H9 (cell line): Measurements from ENCODE around the gene LMOD1. TPM values are rescaled to one million over a fixed set of nuclear protein-coding genes. Genes with fewer than 3 reads are reported as not detected.

Source experiments
- DNase-seq: peaks from one replicate; pipeline ENCODE4 v3.0.0-alpha.2; 2017
- H2AFZ ChIP-seq: one replicate; pipeline ENCODE4 v1.6.1; 2013; ENCODE audit warnings: mild to moderate bottlenecking, low read length, control low read depth, moderate library complexity
- H2AK5ac ChIP-seq: 2 replicates; pipeline ENCODE4 v1.6.1; 2013; ENCODE audit warnings: low read length, control low read depth, mixed read lengths; ENCODE audit not compliant: insufficient read length
- H2BK120ac ChIP-seq: one replicate; pipeline ENCODE4 v1.6.1; 2013; ENCODE audit warnings: low read depth, mild to moderate bottlenecking, low read length, control low read depth, inconsistent platforms; ENCODE audit not compliant: poor library complexity, severe bottlenecking
- H2BK12ac ChIP-seq: 2 replicates; pipeline ENCODE4 v1.6.1; 2013; ENCODE audit warnings: low read length, control low read depth, mixed read lengths, low read depth; ENCODE audit not compliant: insufficient read length
- H2BK15ac ChIP-seq: 2 replicates; pipeline ENCODE4 v1.6.1; 2013; ENCODE audit warnings: low read depth, low read length, control low read depth
- H2BK20ac ChIP-seq: one replicate; pipeline ENCODE4 v1.6.1; 2013; ENCODE audit warnings: low read depth, mild to moderate bottlenecking, low read length, control low read depth, inconsistent platforms; ENCODE audit not compliant: poor library complexity, severe bottlenecking
- H2BK5ac ChIP-seq: 2 replicates; pipeline ENCODE4 v1.6.1; 2013; ENCODE audit warnings: low read length, control low read depth, mixed read lengths; ENCODE audit not compliant: insufficient read length
- H3K14ac ChIP-seq: 2 replicates; pipeline ENCODE4 v1.6.1; 2013; ENCODE audit warnings: low read length, control low read depth; ENCODE audit not compliant: insufficient read depth
- H3K18ac ChIP-seq: 2 replicates; pipeline ENCODE4 v1.6.1; 2013; ENCODE audit warnings: low read depth, mild to moderate bottlenecking, mixed read lengths, low read length, control low read depth; ENCODE audit not compliant: insufficient read length
- H3K23ac ChIP-seq: 2 replicates; pipeline ENCODE4 v1.6.1; 2013; ENCODE audit warnings: low read length, control low read depth, mixed read lengths, low read depth; ENCODE audit not compliant: insufficient read length
- H3K23me2 ChIP-seq: 2 replicates; pipeline ENCODE4 v1.6.1; 2013; ENCODE audit warnings: low read depth, mild to moderate bottlenecking, mixed read lengths, low read length, control low read depth; ENCODE audit not compliant: insufficient read length, poor library complexity, severe bottlenecking
- H3K27ac ChIP-seq: 2 replicates; pipeline ENCODE4 v1.5.1; 2013; ENCODE audit warnings: low read length, control low read depth, mixed read lengths, low read depth; ENCODE audit not compliant: insufficient read length
- H3K27me3 ChIP-seq: 2 replicates; pipeline ENCODE4 v1.6.1; 2013; ENCODE audit warnings: low read length, control low read depth, inconsistent platforms; ENCODE audit not compliant: insufficient read depth
- H3K4ac ChIP-seq: 2 replicates; pipeline ENCODE4 v1.6.1; 2013; ENCODE audit warnings: low read depth, mild to moderate bottlenecking, control low read depth, inconsistent platforms, low read length, moderate library complexity
- H3K4me1 ChIP-seq: 2 replicates; pipeline ENCODE4 v1.6.1; 2013; ENCODE audit warnings: low read length, control low read depth, inconsistent platforms; ENCODE audit not compliant: insufficient read depth
- H3K4me2 ChIP-seq: 2 replicates; pipeline ENCODE4 v1.6.1; 2013; ENCODE audit warnings: low read length, control low read depth, mixed read lengths; ENCODE audit not compliant: insufficient read length, insufficient read depth
- H3K56ac ChIP-seq: 2 replicates; pipeline ENCODE4 v1.6.1; 2013; ENCODE audit warnings: low read depth, mild to moderate bottlenecking, mixed read lengths, low read length, control low read depth; ENCODE audit not compliant: insufficient read length
- H3K79me1 ChIP-seq: 2 replicates; pipeline ENCODE4 v1.6.1; 2013; ENCODE audit warnings: low read depth, mild to moderate bottlenecking, moderate library complexity, low read length, control low read depth, inconsistent platforms; ENCODE audit not compliant: insufficient read depth, poor library complexity, severe bottlenecking
- H3K79me2 ChIP-seq: 2 replicates; pipeline ENCODE4 v1.6.1; 2013; ENCODE audit warnings: low read length, control low read depth, inconsistent platforms; ENCODE audit not compliant: insufficient read depth
- H3K9ac ChIP-seq: 2 replicates; pipeline ENCODE4 v1.6.1; 2013; ENCODE audit warnings: low read length, control low read depth, mixed read lengths; ENCODE audit not compliant: insufficient read length; ENCODE audit errors: extremely low read depth
- H3K9me3 ChIP-seq: one replicate; pipeline ENCODE4 v1.6.1; 2013; ENCODE audit warnings: low read depth, low read length, inconsistent platforms; ENCODE audit not compliant: control insufficient read depth
- H3T11ph ChIP-seq: one replicate; pipeline ENCODE4 v1.6.1; 2013; ENCODE audit warnings: mild to moderate bottlenecking, low read length, control low read depth, inconsistent platforms
- H4K20me1 ChIP-seq: one replicate; pipeline ENCODE4 v1.6.1; 2013; ENCODE audit not compliant: control insufficient read depth, insufficient read length, insufficient read depth
- H4K5ac ChIP-seq: 2 replicates; pipeline ENCODE4 v1.6.1; 2013; ENCODE audit warnings: low read depth, mild to moderate bottlenecking, mixed read lengths, low read length, control low read depth; ENCODE audit not compliant: insufficient read length
- H4K8ac ChIP-seq: replicated peaks from 2 replicates; pipeline ENCODE4 v1.6.1; 2013; ENCODE audit warnings: low read length, control low read depth, mixed read lengths, low read depth; ENCODE audit not compliant: insufficient read length
- H4K91ac ChIP-seq: 2 replicates; pipeline ENCODE4 v1.6.1; 2013; ENCODE audit warnings: low read depth, mild to moderate bottlenecking, moderate library complexity, mixed read lengths, low read length, control low read depth; ENCODE audit not compliant: insufficient read length
- H3K27ac Mint-ChIP-seq, 3 experiments: 2 replicates in 2 of 3; 3 replicates in 1 of 3; pipeline ENCODE4 v1.8.0; 2020 to 2021; ENCODE audit warnings: mixed read lengths in 3 of 3, mild to moderate bottlenecking in 1 of 3, moderate library complexity in 1 of 3
- H3K27me3 Mint-ChIP-seq: 2 replicates; pipeline ENCODE4 v1.8.0; 2021; ENCODE audit warnings: low read depth, mild to moderate bottlenecking, moderate library complexity, mixed read lengths
- H3K36me3 Mint-ChIP-seq, 3 experiments: 2 replicates in 2 of 3; 3 replicates in 1 of 3; pipeline ENCODE4 v1.8.0; 2020 to 2021; ENCODE audit warnings: low read depth in 3 of 3, mixed read lengths in 3 of 3; ENCODE audit not compliant: insufficient read depth in 1 of 3
- H3K4me1 Mint-ChIP-seq, 2 experiments: 2 replicates each; pipeline ENCODE4 v1.8.0; 2020; ENCODE audit warnings: mixed read lengths in 2 of 2
- H3K4me3 Mint-ChIP-seq, 2 experiments: 2 replicates in 1 of 2; 3 replicates in 1 of 2; pipeline ENCODE4 v1.8.0; 2020 to 2021; ENCODE audit warnings: mild to moderate bottlenecking in 2 of 2, mixed read lengths in 2 of 2, moderate library complexity in 1 of 2
- H3K9me3 Mint-ChIP-seq, 2 experiments: 2 replicates in 1 of 2; 3 replicates in 1 of 2; pipeline ENCODE4 v1.8.0; 2020; ENCODE audit warnings: mild to moderate bottlenecking in 2 of 2, mixed read lengths in 2 of 2, moderate library complexity in 1 of 2
- WGBS: extraction: QIAGEN DNeasy Blood & Tissue Kit; methylation state at CpG from one replicate; pipeline ENCODE4 v1.1.7; 2013; ENCODE audit warnings: missing lambda C conversion rate, low lambda C conversion rate, mixed read lengths; ENCODE audit not compliant: insufficient read length; ENCODE audit errors: extremely low coverage; 5-methylcytosine and 5-hydroxymethylcytosine counted together
- total RNA-seq: library from RNA; stranded (reverse); gene quantifications from 2 replicates; pipeline ENCODE4 v1.2.1, GENCODE V29; 2021
- TF ChIP-seq, protein P1 (sequence below): fragments of 200-600 bp; sonication (generic); conservative IDR thresholded peaks from 3 replicates; pipeline ENCODE4 v1.8.0; 2021; ENCODE audit warnings: antibody characterized with exemption, mild to moderate bottlenecking

The LMOD1 gene
- total RNA-seq, 1 experiment from 2014 or later, result 0.31 TPM

DNA sequence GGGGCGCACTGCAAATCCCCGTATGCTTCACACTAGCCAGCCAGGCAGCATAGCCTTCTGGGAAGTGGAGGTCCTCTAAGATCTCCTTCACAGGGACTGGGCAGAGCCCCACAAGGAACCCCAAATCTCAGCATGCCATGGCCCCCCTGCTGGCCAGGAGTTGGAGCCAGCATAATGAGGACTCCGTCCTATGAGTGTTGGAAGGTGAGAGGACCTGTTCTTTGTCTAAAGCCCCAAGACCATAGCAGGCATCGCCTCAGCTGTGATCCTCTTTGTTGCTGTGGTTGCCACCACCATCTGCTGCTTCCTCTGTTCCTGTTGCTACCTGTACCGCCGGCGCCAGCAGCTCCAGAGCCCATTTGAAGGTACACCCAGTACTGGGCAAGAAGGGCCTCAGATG, 56.1 kb downstream of the LMOD1 start:
- H4K20me1 ChIP-seq, result no peaks in the 10 kb centered on the region
- peaks cover 5% of the 10 kb centered on the region; the same call in 1 of the 2 replicates for H3K4me1 ChIP-seq
- H3T11ph ChIP-seq, result no peak overlapping the region
- no peak for DNase-seq
- H2AFZ ChIP-seq, result no peak overlapping the region
- H2BK5ac ChIP-seq, result no peak overlapping the region
- WGBS, result no CpG with 5 or more reads among the region's 7 CpGs
- no peaks in the 10 kb centered on the region for H3K79me2 ChIP-seq
- no peak overlapping the region for H4K5ac ChIP-seq
- peaks cover 5% of the 10 kb centered on the region for H3K23me2 ChIP-seq
- H2BK120ac ChIP-seq, result no peak overlapping the region
- no peaks in the 10 kb centered on the region for H3K9me3 ChIP-seq
- H3K36me3 Mint-ChIP-seq, result no peaks in the 10 kb centered on the region
- no peak overlapping the region for H3K23ac ChIP-seq
- H3K27me3 Mint-ChIP-seq, result peaks cover 15% of the 10 kb centered on the region
- H3K27ac ChIP-seq, result no peak overlapping the region
- no peak overlapping the region; a peak in 2 of 5 replicates for H3K4me3 Mint-ChIP-seq
- H3K27ac Mint-ChIP-seq, result no peak overlapping the region
- no peak overlapping the region for H3K18ac ChIP-seq
- H3K14ac ChIP-seq, result no peak overlapping the region; the same call in 1 of the 2 replicates
- H3K27me3 ChIP-seq, result no peaks in the 10 kb centered on the region
- no peaks in the 10 kb centered on the region for H3K9me3 Mint-ChIP-seq
- H4K91ac ChIP-seq, result no peak overlapping the region
- no peak overlapping the region for H3K4ac ChIP-seq
- TF ChIP-seq, protein P1, sequence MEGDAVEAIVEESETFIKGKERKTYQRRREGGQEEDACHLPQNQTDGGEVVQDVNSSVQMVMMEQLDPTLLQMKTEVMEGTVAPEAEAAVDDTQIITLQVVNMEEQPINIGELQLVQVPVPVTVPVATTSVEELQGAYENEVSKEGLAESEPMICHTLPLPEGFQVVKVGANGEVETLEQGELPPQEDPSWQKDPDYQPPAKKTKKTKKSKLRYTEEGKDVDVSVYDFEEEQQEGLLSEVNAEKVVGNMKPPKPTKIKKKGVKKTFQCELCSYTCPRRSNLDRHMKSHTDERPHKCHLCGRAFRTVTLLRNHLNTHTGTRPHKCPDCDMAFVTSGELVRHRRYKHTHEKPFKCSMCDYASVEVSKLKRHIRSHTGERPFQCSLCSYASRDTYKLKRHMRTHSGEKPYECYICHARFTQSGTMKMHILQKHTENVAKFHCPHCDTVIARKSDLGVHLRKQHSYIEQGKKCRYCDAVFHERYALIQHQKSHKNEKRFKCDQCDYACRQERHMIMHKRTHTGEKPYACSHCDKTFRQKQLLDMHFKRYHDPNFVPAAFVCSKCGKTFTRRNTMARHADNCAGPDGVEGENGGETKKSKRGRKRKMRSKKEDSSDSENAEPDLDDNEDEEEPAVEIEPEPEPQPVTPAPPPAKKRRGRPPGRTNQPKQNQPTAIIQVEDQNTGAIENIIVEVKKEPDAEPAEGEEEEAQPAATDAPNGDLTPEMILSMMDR, result no peak
- no peak overlapping the region for H2BK12ac ChIP-seq
- no peak overlapping the region for H3K56ac ChIP-seq
- no peak overlapping the region for H4K8ac ChIP-seq
- H3K79me1 ChIP-seq, result no peaks in the 10 kb centered on the region
- no peak overlapping the region for H2AK5ac ChIP-seq
- no peak overlapping the region for H3K9ac ChIP-seq
- H2BK20ac ChIP-seq, result no peak overlapping the region
- no peak overlapping the region for H3K4me2 ChIP-seq
- peaks cover 30 to 34% of the 10 kb centered on the region in 2 experiments for H3K4me1 Mint-ChIP-seq
- H2BK15ac ChIP-seq, result no peak overlapping the region
